GM19193 (cell line): Measurements from ENCODE around the gene PHYHIPL.

Experiments used
- POLR2A ChIP-seq: IDR thresholded peaks from 4 replicates; pipeline ENCODE4 v1.6.1; 2011; ENCODE audit not compliant: insufficient read depth, insufficient read length; ENCODE audit errors: extremely low read depth

PHYHIPL gene

GRCh38 chr10:59269651-59270050 is 93.2 kb downstream of the PHYHIPL start:
- no peak for TF ChIP-seq POLR2A

GRCh38 chr10:59270492-59270891 is 94.0 kb downstream of the PHYHIPL start:
- TF ChIP-seq POLR2A = no peak

- TF ChIP-seq POLR2A = no peak
Measured at GRCh38 chr10:59271160-59271559, 94.7 kb downstream of the PHYHIPL start.

- no peak for TF ChIP-seq POLR2A
Measured at GRCh38 chr10:59272061-59272460, 95.6 kb downstream of the PHYHIPL start.

- TF ChIP-seq POLR2A = no peak
Measured at GRCh38 chr10:59273445-59273844, 97.0 kb downstream of the PHYHIPL start.

GRCh38 chr10:59276133-59276532 is 99.7 kb downstream of the PHYHIPL start:
- no peak for TF ChIP-seq POLR2A

GRCh38 chr10:59276919-59277318 is 100.5 kb downstream of the PHYHIPL start:
- TF ChIP-seq POLR2A = no peak

GRCh38 chr10:59279476-59279875 is 103.0 kb downstream of the PHYHIPL start:
- TF ChIP-seq POLR2A = no peak

GRCh38 chr10:59279991-59280505 is 103.6 kb downstream of the PHYHIPL start:
- TF ChIP-seq POLR2A = no peak

- no peak for TF ChIP-seq POLR2A
Measured at GRCh38 chr10:59281861-59282260, 105.4 kb downstream of the PHYHIPL start.

- TF ChIP-seq POLR2A = no peak
Measured at GRCh38 chr10:59283456-59284091, 107.1 kb downstream of the PHYHIPL start.

GRCh38 chr10:59284118-59284975 is 107.9 kb downstream of the PHYHIPL start:
- no peak for TF ChIP-seq POLR2A

GRCh38 chr10:59285073-59285472 is 108.6 kb downstream of the PHYHIPL start:
- TF ChIP-seq POLR2A = no peak

- TF ChIP-seq POLR2A = no peak
Measured at GRCh38 chr10:59285848-59286247, 109.4 kb downstream of the PHYHIPL start.

GRCh38 chr10:59287587-59288255 is 111.3 kb downstream of the PHYHIPL start:
- TF ChIP-seq POLR2A = no peak
